GM12892 (cell line): ENCODE results near the gene ZSCAN12.
A peak's percentile ranks its signal among the peaks of the same experiment; 100 is the strongest.

ENCODE experiments used
- DNase-seq: peaks from one replicate; pipeline ENCODE4 v3.0.0; 2011; ENCODE audit not compliant: insufficient read length
- FAIRE-seq: peaks from 2 replicates; lab custom pipeline; 2011; peaks lifted over from hg19 to GRCh38; lab: Jason Lieb, UNC
- POLR2A ChIP-seq: IDR thresholded peaks from 2 replicates; pipeline ENCODE4 v1.6.1; 2011; ENCODE audit warnings: low read depth, low read length, control low read depth
- POLR2AphosphoS5 ChIP-seq: IDR thresholded peaks from 2 replicates; pipeline ENCODE4 v1.6.1; 2011; ENCODE audit warnings: low read depth, low read length, control low read depth
- TAF1 ChIP-seq: IDR thresholded peaks from 2 replicates; pipeline ENCODE4 v1.6.1; 2011; ENCODE audit warnings: low read depth, mild to moderate bottlenecking, control low read depth, low read length, borderline replicate concordance

The ZSCAN12 gene

GRCh38 chr6:28357036-28357435 lies 42.5 kb downstream of the ZSCAN12 start:
- TF ChIP-seq POLR2AphosphoS5 (no peak), POLR2A (no peak), TAF1 (no peak)
- FAIRE-seq (no peak), DNase-seq (no peak)

GRCh38 chr6:28356666-28357020 lies 42.9 kb downstream of the ZSCAN12 start:
- TF ChIP-seq POLR2AphosphoS5 = no peak
- TF ChIP-seq POLR2A = no peak
- no peak for TF ChIP-seq TAF1
- FAIRE-seq (no peak), DNase-seq (no peak)

DNA sequence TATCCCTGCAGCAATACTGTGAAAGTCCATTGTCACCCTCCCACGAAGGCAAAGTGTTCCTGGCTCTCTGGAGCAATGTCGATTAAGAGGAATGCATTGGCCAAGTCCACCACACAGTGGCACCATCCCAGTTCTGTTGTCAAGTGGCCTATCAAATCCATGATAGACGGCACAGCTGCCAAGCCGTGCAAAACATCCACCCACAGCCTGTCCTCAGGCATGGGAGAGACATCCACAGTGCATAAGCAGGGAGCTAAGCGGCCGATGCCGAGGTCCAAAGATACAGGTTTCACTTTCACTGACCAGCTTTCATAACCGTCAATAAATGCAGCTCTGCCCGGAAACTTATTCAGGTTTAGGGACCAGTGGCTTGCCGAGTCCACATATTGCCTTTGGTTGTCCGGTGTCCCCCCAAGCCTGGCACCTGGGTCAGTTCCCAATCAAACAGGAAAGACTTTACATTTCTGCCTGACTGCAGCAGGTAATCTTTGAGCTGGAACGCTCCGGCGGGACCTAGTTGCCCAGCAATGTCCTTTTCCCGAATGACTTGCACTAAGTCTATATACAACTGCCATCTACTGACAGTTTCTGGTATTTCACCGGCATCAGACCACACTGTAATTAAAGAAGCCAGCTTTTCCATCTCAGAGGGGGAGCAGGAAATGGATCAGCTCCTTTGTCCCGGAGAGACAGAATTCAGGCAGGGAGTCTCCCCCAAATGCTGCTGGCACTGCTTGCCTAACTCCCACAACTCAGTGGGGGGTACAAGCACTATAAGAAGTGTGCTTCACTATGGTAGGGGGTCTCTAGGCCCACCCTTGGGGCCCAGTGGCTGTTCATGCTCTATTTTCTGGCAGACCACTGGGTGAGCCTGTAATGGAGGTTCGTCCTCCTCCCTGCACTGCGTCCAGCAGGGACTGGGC lies 43.5 kb downstream of the ZSCAN12 start:
- DNase-seq (peak; percentile 38), FAIRE-seq (peak; percentile 79)
- TF ChIP-seq POLR2A (no peak), POLR2AphosphoS5 (no peak), TAF1 (no peak)

- DNase-seq (no peak), FAIRE-seq (no peak)
- no peak for TF ChIP-seq POLR2A
- TF ChIP-seq POLR2AphosphoS5 = no peak
- TF ChIP-seq TAF1 = no peak
These were observed 44.6 kb downstream of the ZSCAN12 start for GRCh38 chr6:28354688-28355554.

DNA sequence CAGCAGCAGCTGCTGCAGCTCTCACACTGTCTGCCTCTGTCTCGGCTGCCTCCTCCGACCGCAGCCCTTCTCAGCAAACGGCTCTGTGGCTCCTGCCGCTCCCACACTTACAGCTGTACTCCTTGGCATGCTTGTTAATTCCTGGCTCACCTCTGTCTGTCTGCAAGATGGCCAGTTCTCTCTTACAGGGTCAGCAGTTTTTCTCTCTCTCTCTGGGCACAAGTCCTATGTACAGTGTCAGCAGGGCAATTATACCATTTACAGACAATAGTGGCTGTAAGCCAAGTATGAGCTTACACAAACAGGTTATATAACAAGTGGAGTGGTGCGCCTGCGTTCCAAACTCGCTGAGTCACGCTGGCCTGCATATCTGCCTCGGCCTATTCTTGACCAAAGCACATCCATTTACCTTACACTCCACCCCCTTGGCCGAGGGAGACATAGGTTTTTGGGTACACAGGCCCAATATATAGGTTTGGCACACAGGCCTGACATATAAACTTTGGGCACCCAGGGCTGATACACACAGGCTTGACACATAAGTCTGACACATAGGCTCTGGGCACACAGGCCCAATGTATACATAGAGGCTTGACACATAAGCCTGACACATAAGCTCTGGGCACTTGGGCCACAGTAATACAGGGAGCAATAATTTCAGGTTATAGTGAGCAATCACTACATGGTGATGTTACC lies 45.4 kb downstream of the ZSCAN12 start:
- FAIRE-seq (no peak), DNase-seq (no peak)
- no peak for TF ChIP-seq TAF1
- TF ChIP-seq POLR2AphosphoS5 = no peak

- DNase-seq (no peak), FAIRE-seq (no peak)
- TF ChIP-seq POLR2A = no peak
- TF ChIP-seq POLR2AphosphoS5 = no peak
- no peak for TF ChIP-seq TAF1
These were observed 46.2 kb downstream of the ZSCAN12 start for GRCh38 chr6:28353356-28353755.

- FAIRE-seq = no peak
- no peak for TF ChIP-seq POLR2A
- no peak for TF ChIP-seq POLR2AphosphoS5
- DNase-seq = no peak
These were observed 48.0 kb downstream of the ZSCAN12 start for GRCh38 chr6:28351493-28351925.

DNA sequence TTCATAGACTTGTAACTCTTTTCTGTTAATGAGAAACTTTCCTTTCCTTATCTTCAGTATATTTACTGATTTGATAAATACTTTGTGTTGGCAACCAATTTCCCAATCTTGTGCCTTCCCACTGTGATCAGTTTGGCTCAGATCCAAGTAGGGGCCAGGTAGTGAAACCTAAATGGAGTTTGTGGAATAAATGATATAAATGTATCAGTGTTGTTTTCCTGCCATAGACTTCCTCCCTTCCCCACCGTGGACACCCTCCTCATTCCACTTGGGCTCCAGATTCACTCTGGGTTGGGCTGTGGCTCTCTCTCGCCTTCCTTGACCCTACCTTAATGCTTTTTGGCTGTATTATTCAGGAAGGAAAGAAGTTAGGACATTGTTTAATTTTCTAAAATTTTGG lies 48.5 kb downstream of the ZSCAN12 start:
- DNase-seq = no peak
- TF ChIP-seq POLR2AphosphoS5 = no peak
- no peak for TF ChIP-seq POLR2A
- no peak for TF ChIP-seq TAF1
- no peak for FAIRE-seq

DNA sequence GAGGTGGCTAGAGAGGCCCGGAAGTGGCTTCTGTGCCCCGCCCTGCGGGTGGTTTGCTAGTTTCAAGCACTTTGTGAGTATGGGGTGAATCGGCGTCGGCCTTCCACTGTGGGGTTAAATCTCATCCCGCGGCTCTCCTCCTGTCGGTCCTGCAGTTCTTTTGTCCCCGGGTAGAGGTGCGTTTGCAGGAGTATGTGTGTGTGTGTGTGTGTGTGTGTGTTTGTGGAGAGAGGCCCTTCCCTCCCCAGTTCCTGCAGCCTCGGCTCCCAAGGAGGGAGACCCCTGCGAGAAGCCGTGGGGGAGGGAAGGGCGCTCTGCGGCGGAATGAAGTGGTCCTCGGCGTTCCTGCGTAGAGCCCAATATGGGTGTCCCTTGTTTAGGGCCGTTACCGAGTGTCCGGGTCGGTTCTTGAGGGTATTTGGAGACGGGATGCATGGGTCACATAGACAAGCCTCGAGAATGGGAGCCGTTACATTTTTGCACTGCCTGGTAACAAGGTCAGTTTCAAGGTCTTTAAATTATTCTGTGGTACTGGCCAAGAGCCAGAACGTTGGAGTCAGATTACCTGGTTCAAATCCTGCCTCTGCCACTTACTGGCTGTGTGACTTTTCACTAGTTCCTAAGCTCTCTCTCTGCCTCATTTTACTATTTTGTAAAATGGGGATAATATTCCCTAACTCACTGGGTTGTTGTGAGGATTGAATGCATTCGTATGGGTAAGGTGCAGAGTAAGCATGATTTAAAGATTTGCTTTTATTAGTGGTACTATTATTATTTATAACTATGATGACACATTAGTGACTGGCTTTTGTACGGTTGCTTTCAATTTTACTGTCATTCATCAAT lies 49.4 kb downstream of the ZSCAN12 start, which contains the start of gene ZKSCAN3:
TSS of gene ZKSCAN3 (plus strand) at position 56 of the 846 bp plus-strand sequence. CDS start 9,640 bp downstream, outside the sequence.
- DNase-seq (peak; percentile 52), FAIRE-seq (peak; percentile 84)
- peak; percentile 83 for TF ChIP-seq POLR2A
- TF ChIP-seq POLR2AphosphoS5 = peak; percentile 78
- peak; percentile 61; the same call in 1 of the 2 replicates for TF ChIP-seq TAF1

DNA sequence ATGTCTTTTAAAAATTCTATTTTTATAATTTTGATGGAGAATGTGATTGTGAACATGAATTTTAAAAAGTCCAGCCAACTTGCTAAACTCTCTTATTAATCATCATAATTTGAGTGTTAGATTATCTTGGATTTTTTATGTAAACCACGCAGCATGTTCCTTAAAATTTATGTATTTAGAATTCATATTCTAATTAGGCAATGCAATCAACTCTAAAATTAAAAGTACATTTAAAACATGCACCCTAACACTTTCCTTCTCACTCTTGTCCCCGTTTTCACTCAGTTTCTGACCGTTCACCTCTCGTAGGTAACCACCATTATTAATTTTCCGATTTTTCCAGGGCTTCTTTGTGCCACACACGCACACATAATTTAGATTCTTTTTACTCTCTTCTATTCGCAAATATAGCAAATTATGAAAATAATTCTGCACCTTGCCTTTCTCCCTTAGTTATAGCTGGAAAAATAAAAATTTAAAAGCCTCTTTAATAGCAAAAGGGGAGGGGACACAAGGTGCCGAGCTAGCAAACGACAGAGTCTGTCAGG lies 50.1 kb downstream of the ZSCAN12 start:
- TF ChIP-seq POLR2AphosphoS5 = no peak
- TF ChIP-seq TAF1 = no peak
- TF ChIP-seq POLR2A = no peak
- FAIRE-seq (no peak), DNase-seq (no peak)

GRCh38 chr6:28347119-28347518 lies 52.4 kb downstream of the ZSCAN12 start:
- FAIRE-seq = no peak
- TF ChIP-seq TAF1 (no peak), POLR2AphosphoS5 (no peak), POLR2A (no peak)
- DNase-seq = no peak
